Left renal cortex interstitium (tissue), 4 donors: Measurements from ENCODE around the gene RLF. TPM values are rescaled to one million over a fixed set of nuclear protein-coding genes. Genes with fewer than 3 reads are reported as not detected.
A peak's percentile ranks its signal among the peaks of the same experiment; 100 is the strongest.

ENCODE experiments used
- DNase-seq, 4 donors: peaks; one replicate each; pipeline ENCODE4 v3.0.0-alpha.2; 2013; ENCODE audit warnings: low read depth in 4 of 4, low spot score in 2 of 4, missing footprints in 1 of 4
- polyA plus RNA-seq, 4 donors: library from polyadenylated mRNA; unstranded; fragments of 120-200 nt; gene quantifications; one replicate each; pipeline ENCODE4 v1.2.1, GENCODE V29; 2013; ENCODE audit not compliant: insufficient read length in 4 of 4

Gene RLF, protein sequence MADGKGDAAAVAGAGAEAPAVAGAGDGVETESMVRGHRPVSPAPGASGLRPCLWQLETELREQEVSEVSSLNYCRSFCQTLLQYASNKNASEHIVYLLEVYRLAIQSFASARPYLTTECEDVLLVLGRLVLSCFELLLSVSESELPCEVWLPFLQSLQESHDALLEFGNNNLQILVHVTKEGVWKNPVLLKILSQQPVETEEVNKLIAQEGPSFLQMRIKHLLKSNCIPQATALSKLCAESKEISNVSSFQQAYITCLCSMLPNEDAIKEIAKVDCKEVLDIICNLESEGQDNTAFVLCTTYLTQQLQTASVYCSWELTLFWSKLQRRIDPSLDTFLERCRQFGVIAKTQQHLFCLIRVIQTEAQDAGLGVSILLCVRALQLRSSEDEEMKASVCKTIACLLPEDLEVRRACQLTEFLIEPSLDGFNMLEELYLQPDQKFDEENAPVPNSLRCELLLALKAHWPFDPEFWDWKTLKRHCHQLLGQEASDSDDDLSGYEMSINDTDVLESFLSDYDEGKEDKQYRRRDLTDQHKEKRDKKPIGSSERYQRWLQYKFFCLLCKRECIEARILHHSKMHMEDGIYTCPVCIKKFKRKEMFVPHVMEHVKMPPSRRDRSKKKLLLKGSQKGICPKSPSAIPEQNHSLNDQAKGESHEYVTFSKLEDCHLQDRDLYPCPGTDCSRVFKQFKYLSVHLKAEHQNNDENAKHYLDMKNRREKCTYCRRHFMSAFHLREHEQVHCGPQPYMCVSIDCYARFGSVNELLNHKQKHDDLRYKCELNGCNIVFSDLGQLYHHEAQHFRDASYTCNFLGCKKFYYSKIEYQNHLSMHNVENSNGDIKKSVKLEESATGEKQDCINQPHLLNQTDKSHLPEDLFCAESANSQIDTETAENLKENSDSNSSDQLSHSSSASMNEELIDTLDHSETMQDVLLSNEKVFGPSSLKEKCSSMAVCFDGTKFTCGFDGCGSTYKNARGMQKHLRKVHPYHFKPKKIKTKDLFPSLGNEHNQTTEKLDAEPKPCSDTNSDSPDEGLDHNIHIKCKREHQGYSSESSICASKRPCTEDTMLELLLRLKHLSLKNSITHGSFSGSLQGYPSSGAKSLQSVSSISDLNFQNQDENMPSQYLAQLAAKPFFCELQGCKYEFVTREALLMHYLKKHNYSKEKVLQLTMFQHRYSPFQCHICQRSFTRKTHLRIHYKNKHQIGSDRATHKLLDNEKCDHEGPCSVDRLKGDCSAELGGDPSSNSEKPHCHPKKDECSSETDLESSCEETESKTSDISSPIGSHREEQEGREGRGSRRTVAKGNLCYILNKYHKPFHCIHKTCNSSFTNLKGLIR (N-terminal part only)
- 10 to 100 TPM; 21.1 to 26.4 (median 21.9) TPM for polyA plus RNA-seq

DNA sequence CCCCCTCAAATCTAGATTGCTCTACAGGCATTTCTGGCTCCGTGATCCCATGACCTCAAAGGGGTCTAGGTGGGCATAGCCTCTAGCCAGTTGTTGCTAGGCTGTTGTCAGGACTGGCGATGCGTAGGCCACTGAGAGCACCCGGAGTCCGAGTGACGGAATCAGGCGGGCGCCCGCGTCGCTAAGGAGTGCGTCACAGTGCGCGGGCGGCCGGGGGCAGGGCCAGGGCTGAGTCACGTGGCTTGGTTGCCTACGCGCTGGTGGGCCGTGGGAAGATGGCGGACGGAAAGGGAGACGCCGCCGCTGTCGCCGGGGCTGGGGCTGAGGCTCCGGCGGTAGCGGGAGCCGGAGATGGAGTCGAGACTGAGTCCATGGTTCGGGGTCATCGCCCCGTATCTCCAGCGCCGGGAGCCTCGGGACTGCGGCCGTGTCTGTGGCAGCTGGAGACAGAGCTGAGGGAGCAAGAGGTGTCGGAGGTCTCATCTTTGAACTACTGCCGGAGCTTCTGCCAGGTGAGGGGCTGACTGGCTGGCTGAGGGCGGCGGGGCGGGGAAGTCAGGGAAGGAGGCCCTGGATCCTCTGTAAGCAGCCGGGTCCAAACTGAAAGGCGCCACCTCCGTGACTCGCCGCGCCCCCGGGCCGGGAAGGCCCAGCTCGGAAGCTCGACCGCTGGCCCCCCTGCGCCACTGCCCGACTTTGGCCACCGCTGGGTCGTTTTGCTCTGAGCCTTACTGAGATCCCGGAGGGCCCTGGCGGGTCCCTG, at the start of gene RLF:
Gene RLF (plus strand): TSS at position 263 of the 763 bp plus-strand sequence. CDS start 13 bp downstream, at position 276.
- peak; percentile 79 to 94 (median 90) for DNase-seq

DNA sequence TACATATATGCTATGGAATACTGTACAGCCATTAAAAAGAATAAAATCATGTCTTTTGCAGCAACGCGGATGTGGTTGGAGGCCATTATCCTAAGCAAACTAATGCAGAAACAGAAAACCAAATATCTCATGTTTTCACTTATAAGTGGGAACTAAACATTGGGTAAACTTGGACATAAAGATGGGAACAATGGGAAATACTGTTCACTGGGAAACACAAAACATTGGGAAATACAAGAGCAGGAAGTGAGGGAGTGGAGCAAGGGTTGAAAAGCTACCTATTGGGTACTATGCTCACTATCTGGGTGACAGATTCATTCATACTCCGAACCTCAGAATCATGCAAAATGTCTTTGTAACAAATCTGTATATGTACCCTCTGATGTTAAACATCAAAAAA, 46.8 kb upstream of the RLF start:
- DNase-seq = no peak

DNA sequence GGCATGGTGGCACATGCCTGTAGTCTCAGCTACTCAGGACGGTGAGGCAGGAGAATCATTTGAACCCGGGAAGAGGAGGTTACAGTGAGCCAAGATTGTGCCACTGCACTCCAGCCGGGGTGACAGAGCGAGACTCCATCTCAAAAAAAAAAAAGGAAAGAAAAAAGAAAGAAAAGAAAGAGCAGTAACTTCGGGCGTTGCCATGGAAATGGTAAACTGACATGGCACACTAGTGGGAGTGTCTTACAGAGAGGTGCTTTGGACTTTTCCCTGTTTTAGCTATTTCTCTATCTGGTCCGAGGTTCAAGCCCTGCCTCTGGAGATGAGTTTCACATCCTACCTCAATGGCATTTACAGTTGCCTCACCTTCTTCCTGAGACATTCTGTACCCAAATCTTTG, 41.1 kb upstream of the RLF start:
- DNase-seq = no peak

DNA sequence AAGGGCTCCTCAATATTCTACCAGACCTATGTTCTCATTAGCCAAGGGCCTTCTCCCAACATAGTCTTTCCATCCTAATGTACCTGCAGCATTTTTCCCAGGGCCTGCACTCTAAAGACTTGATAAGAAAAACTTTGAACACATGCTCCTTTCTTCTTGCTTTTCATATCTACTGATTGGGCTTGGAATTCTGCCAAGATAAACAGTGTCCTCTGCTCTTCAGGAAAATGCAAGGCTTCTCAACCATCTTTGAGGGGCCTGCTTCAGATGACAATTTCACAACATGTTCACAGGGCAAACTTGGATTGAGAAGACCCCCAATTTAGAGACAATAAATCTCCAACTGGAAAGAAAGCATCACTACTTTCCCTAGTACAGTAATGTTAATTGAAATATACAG, 38.3 kb upstream of the RLF start:
- no peak for DNase-seq

DNA sequence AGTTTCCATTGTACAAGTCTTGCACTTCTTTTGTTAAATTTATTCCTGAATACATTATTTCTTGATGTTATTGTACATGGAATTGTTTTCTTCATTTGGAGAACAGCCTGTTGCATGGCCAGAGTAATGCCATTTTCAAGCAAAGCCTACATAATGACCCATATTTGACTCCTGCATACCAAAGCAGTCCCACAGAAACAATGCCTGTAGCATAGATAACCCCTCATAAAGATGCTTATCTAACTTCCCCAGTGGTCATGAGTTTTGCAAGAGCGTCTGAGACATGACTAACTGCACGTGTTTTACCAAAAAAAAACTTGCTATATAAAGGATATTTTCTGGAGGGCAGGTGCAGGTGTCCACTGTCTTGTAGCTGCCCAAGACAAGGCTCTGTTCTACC, 30.3 kb upstream of the RLF start:
- DNase-seq = no peak

DNA sequence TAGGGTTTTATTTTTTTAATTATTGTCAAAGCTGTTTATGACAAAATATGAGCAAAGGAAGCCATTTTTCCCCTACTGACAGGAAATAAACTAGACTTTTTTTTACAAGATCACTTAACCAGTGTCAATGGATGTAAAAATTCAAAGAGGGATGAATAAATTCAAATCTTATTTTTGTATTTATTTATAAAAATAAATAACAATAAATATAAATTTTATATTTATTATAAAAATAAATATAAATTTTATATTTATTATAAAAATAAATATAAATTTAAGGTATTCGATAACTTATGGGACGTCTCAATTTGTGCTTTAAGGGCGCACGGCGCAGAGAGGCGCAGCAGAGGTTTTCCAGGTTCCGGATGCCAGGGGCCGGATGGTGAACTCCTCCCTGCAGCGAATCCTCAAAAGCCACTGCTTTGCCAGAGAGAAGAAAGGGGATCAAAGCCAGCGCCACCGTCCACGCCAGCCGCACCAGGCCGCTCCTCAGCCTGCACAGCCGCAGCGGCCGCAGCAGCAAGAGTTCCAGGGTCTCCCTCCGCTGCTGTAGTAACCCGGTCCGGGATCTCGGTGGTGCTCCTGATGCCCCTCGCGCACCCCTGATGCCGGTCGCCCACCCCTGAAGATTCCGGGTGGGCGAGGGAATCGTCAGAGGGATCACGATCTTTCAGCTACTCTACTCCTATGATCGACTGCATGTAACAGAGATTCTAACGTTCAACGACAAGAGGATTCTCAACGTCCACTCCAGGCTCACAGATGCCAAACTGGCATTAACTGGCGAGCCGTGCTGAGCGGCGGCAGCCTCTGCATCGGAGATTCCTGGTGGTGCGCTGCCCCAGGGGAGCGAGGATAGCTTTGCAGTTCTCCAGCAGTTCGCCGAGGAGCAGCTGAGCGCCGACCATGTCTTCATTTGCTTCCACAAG, 28.5 kb upstream of the RLF start:
- peak in 3 of 4 donors; percentile 15 to 17 (median 16) for DNase-seq

DNA sequence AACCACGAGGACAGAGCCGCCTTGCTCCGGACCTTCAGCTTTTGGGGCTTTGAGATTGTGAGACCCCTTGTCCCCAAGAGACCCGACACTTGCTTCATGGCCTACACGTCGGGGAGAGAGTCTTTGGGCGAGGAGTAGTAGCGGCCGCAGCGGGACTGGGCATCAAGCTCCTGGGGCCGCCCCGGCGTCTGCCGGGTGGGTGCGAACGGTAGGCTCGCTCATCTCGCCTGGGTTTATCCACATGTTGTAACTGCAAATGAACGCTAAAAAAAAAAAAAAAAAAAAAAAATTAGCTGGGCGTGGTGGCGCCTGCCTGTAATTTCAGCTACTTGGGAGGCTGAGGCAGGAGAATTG, 27.9 kb upstream of the RLF start:
- DNase-seq = no peak

DNA sequence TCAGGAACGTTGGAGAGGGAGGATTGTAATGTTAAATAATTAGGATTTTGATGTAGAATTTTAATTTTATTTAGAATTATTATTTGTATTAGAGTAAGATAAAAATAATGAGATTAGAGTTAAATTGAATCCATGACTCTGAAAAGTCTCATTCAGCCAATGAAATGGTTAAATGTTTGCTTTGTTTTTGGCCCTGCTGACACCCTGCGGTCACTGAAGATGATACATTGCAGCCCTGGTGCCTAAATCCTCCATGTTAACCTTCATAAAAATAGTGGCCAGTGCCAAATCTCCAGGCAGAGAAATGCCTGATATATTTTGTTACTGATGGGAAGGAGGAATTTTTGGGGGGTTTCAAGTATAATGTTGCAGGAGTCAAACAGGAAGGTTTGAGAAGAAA, 27.3 kb upstream of the RLF start:
- no peak for DNase-seq

DNA sequence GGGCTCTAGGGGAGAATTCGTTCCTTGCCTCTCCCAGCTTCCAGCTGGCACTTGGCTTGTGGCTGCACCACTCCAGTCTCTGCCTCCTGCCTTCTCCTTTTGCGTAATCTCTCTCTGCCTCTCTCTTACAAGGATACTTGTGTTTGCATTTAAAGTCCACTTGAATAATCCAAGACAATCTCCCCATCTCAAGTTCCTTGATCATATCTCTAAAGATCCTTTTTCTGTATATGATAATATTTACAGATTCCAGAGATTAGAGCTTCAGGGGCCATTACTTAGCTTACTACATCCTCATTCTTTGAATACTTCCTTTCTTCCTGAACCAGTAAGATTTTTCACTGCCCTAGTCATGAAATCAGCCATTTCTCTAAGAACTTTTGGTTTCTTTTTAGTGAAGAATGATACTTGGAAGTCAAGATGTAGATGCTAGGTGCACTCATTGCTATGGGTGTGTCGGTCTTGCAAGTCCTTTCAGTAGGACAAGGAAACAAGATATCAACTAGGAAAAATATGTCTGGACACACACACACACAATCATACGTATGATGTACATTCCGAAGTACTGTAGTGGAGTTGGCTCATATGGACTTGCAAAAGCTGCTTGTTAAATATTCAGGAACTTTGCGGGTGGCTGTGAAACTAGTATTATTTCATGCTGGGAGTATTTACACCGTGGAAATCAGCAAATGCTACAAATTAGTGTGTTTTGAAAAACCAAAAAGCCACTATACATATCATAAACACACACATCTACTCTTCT, 20.8 kb upstream of the RLF start:
- DNase-seq = no peak

DNA sequence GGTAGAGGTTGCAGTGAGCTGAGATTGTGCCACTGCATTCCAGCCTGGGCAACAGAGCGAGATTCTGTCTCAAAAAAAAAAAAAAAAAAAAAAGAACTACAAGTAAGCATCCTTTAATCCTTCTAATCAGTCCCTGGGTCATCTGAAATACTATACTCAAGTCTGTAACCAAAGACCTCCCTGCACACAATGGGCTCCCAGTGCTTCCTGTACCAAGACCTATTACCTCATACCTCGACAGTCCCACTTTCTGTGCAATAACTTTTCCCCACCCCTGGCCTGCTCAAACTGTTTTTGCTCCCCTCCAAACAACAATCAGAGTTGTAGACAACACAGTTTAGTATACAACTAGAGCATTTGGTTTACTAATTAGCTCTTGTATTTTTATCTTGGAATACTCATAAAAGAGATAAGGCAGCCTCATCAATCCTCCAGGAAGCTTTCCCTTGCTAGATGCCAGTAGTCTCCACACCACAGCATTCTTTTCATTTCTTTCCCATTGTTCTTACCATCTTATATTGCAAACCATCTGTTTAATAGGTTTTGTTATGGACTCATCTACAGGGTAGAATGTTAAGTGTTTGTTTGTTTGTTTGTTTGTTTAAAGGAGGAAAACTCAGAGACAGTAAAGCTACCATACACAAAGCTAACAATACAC, 19.2 kb upstream of the RLF start:
- no peak for DNase-seq

DNA sequence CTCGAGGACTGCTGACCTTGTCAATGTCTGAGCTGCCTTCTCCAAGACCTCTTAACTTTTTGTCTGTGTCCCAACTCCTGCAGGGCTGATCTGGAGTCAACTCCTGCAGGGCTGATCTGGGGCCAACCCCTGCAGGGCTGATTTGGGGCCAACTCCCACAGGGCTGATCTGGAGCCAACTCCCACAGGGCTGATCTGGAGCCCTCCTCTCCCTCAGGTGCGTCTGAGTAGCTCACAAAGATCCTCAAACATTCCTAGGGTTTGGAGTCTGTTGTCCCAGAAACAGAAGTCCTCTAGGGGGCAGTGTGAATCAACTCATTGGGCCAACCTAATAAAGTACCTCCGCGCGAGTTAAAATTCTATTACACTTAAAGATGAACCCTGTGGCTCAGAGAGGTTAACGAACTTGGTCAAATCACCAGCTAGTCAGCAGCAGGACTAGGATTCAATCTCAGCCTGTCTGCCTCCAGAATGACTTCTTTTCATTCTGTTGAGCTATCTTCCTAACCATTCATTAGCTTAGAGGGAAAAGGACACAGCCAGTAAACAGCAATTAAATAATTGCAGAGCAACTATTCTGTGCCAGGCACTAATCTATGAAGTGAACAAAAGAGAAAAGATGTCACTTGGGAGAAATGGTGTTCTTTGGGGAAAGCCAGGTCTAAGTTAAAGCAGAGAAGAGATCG, 17.2 kb upstream of the RLF start:
- DNase-seq = peak; percentile 25 to 75 (median 46)

DNA sequence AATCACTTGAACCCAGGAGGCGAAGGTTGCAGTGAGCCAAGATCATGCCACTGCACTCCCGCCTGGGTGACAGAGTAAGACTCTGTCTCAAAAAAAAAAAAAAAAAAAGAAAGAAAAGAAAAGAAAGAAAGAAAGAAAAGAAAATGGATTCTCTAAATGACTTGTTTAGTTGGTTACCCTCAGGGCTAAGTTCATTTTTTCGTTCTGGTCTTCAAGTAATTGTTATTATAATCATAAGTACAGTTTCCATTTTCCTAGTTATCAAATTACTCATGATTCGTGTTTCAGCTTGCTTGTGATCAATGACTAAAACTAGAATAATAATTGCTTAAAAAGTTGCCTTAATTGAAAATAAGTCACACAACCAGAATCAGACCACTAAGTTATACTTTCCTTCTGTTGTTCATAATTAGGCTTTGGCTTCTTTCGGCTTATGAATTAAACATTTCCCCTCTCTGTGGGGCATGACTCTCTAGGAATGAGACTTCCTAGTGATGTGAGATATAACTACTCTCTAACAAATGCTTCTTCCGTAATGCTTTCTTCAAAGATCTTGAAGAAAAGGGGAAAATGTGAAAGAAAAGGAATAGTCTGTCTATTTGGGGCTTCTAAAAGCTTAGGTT, 9.6 kb upstream of the RLF start:
- DNase-seq = no peak

DNA sequence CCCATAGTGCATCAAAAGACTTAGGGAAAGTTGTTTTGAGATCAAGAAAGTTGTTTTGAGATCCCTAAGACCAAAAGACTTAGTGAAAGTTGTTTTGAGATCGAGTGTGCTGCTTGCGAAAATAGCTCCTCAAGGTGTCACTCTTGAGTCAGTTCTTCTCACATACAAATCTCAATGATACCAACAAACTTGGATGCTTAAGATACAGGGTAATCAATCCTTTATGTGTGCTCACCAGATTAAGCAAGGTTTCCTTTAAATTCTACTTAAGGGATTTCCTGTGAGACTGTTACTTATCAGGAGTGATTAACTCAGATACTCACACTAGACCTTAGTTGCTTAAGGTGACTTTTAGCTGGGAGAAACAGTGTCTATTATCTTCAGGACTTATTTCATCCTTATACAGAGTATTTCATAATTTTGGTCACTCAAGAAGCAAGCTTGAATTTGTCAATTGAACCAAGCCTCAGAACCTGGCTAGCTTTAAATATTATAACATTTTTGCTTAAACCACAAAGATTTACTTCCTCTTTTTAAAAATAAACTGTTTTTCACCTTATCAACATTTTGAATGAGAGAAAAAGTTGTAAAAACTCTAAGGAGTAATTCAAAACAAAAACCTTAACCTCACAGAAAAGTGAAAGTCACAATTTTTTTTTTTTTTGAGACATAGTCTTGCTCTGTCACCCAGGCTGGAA, 8.0 kb upstream of the RLF start:
- DNase-seq = no peak

DNA sequence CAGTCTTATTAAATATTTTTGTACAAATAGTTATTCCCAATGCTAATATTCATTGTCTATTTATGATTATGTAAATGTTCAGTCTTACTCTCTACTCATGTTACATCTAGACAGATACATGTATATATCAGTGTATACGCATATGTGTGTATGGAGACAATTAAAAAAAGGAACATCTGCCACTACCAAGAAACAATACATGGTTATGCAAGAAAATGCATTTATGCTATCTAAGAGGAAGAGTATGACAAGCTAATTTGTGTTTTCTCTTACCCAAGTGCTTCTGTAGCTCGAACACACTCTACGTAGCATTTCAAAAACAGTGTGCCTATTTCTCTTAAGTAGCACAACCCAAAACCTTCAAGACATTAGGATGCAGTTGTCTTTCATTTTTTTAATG, 6.1 kb upstream of the RLF start:
- no peak for DNase-seq

DNA sequence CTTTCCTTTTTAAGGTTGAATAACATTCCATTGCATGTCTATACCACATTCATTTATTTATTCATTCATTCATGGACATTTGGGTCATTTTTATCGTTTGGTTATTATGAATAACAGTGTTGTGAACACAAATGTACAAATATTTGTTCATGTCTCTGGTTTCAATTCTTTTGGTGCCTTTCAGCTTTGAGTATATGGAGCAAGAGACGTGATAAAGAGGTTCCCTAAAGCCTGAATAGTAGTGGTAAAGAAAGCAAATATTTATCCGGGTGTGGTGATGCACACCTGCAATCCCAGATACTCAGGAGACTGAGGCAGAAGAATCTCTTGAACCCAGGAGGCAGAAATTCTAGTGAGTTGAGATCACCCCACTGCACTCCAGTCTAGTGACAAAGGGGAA, 5.3 kb upstream of the RLF start:
- no peak for DNase-seq

DNA sequence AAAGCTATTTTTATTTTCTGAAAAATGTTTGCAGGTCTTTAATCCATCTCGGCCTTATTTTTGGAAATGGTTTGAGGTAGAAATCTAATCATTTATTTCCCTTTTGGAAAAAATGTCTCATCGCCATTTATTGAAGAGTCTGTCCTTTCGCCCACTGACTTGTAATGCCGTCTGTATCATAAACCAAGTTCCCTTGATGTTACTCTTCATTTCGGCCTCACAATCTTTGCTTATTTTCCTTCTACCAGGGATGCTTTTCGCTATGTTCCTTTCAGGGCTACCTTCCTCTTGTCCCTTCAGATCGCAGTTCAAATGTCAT, 422 bp upstream of the RLF start:
- DNase-seq = no peak
